GM18870 (cell line): ENCODE results near the gene KCTD18.
A peak's percentile ranks its signal among the peaks of the same experiment; 100 is the strongest.

ENCODE experiments used
- ATAC-seq: cut with Tn5 transposase; IDR thresholded peaks from one replicate; pipeline ENCODE4 v1.9.1; 2021; ENCODE audit warnings: moderate library complexity; ENCODE audit not compliant: unreplicated experiment

KCTD18 gene

GRCh38 chr2:200509612-200510433 is at the start of gene KCTD18:
KCTD18 (minus strand) TSS chr2:200510068; CDS start chr2:200507016, 3,052 bp downstream.
- ATAC-seq = peak; percentile 72

DNA sequence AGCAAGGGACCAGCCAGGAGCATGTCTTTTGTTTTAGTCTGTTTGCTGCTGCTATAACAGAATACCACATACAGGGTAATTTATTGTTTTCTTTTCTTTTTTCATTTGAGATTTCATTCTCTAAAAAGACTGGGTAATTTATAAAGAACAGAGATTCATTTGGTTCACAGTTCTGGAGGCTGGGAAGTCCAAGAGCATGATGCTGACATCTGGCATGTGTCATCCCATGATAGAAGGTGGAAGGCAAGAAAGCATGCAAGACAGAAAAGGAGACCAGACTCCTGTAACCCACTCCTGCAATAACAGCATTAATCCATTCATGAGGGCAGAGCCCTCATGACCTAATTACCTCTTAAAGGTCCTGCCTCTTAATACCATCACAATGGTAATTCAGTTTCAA is 30.9 kb upstream of the KCTD18 start:
- ATAC-seq = no peak

DNA sequence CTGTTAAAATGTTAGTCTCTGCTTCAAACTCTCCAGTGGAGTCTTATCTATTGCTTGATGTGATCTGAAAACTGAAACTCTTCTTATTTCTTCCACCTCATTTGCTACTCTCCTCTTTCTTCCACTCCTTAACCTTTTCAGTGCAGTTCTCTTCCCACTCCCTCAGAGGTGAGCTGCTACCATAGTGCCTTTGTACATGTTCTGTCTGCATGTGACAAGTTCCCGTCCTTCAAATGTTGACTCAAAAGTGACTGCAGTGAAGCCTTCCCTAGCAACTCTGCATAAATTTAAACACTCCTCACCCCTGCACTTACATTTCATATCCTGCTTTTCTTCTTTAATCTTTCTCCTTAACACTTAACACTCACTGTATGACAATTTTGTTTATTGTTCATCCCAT is 28.3 kb upstream of the KCTD18 start:
- ATAC-seq = no peak

DNA sequence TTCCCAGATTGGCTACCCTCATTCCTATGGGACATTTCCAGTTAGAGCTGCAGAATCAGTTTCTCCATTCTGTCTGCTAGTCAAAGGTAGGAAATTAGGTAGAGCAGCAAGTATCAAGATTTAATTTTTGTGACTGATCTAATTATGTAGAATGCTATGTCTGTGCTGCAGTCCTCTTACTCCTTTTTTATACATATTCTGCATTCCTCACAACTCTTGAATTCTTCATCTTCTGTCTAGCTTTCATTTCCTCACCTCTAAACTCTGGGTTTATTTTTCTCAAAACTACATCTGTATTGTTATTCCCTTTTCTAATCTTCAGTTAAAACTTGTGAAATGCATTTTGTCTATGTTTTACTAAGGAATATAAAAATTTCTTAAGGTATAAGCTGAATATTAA is 24.7 kb upstream of the KCTD18 start:
- no peak for ATAC-seq

GRCh38 chr2:200533754-200534153 is 23.9 kb upstream of the KCTD18 start:
- no peak for ATAC-seq

GRCh38 chr2:200528228-200528627 is 18.4 kb upstream of the KCTD18 start:
- no peak for ATAC-seq

DNA sequence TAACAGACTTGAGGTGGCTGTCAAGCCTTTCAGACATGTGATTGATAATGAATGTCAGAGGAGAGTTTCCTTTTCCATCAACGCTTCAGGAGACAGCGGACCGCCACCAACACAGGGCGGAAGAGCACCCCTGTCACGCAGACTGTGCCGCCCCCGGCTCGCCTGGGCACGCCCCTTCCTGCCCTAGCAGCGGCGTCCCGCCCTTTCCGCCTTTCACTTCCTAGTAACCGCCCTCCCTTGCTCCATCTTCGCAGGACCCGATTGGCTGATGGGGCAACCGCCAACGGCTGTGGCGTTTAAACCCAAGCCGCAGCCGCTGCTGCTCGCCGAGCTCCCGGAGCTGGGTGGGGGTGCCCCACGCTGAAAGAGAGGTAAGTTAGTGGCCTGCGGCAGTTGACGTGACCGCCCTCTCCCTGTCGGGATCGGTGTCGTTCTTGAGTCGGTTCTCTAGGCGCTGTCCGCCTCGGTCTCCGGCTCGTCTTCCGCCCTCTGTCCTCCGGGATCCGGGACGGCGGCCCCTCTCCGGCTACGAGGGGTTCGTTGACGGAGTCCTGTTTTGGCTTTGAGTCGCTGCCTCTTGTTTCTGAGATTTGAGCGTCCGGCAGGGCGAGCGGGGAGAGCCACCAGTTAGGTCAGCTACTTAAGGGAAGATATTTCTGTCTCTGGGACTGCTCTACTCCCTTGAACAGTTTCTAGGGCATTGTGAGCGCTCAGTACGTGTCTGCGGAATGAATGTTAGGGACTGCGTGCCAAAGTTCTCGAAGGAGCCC is 16.2 kb upstream of the KCTD18 start, which contains the start of gene SGO2:
SGO2 (plus strand) TSS at position 326 of the 770 bp plus-strand sequence. CDS start 6,769 bp downstream, outside the sequence.
- ATAC-seq = peak; percentile 99

DNA sequence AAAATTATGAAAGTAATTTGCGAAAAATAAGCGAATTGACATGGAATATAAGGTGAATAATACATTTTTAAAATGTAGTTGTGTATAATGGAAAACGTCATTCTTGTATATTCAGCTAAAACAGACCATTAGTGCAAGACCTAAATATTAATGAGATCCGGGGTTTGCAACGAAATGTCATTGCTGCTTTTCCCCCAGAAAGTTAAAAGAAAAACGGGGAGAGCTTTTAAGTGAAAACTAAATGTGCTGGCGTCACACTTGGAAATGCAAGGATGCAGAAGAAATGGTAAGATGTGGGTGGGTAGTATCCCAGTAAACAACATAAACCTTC is 15.6 kb upstream of the KCTD18 start:
- ATAC-seq = no peak

DNA sequence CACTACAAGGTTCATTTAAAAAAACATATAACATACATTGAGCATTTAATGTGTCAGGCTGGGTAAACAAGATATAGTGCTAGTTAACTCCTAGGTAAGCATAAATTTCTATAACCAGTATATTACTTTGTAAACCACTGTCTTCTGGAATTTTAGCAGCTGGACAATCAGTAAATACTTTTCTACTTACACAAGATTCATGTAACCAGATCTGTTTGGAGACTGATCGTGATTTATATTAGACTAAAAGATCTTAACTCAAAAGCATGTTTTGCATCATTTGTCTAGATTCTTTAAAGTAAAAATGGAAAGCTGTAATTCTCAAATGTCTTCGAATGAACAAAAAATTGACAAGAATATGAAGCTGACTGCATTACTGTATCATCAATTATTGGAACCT is 15.2 kb upstream of the KCTD18 start:
- no peak for ATAC-seq

- no peak for ATAC-seq
Observed at GRCh38 chr2:200523604-200524003, 13.7 kb upstream of the KCTD18 start.

DNA sequence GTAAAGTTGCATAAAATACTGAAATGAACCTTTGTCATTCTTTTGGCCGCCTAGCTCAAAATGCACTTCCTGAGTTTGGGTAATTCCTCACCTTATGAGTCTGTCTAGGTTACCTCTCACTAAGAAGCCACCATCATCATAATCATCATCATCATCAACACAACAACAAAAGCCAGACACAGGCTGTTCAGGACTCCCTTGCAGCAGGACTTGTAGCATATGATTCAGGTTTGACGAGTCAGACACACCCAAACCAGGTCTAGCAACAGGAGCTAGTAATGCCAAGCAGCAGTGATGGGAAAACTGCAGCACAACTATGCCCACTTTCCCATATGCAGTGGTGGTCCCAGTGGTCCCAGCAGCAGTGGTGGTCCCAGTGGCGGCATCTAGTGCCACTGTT is 13.3 kb upstream of the KCTD18 start:
- no peak for ATAC-seq

GRCh38 chr2:200515155-200515554 is 5.3 kb upstream of the KCTD18 start:
- ATAC-seq = no peak

DNA sequence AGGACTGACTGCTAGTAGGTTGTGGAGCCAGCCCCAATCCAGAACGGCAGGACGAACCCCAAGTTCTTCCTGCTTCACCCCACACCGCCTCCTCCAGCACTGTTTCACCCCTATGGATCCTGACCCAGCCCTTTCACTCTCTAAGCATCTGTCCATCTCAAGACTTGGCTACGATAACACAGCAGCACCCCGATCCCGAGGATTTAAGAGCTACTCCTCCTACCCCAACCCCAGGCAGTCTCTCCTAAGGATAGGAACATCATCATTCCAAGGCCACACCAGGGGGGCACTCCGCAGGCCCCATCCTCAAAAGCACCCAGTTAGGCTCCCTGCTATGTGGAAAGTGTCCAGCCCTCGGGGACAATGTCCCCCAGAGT is 645 bp downstream of the KCTD18 start:
- peak; percentile 5 for ATAC-seq

DNA sequence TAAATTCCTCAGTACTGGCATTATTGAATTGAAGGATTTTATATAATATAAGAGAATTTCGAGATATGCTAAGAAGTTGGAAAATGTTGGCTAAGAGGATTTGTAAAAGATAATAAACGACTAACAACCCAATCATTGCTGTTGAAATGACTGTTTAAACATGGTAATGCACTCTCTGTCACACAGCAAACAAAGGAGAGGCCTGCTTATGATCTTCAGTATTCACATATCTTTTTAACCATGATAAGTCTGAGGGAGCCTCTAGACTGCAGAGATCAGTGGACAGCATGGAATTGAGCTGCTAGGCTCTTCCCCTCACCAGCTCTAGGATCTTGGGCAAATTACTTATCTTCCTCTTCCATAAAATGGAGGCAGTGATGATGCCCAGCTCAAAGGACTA is 2.7 kb downstream of the KCTD18 start:
- no peak for ATAC-seq

GRCh38 chr2:200506679-200507078 is 3.2 kb downstream of the KCTD18 start:
- no peak for ATAC-seq

DNA sequence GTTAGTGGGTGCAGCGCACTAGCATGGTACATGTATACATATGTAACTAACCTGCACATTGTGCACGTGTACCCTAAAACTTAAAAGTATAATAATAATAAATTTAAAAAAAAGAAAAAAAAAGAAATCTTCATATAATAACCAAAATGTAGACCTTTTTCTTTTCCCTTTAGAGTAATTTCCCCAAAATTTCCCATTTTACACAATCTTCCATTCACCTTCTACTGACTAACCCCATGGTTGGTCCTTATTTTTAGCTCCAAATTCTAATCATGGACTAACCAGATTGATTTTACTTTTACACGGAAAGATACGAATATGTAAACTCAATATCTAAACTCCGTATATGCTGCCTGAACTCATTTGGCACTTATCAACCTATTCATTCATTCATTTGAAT is 7.7 kb downstream of the KCTD18 start:
- ATAC-seq = no peak

DNA sequence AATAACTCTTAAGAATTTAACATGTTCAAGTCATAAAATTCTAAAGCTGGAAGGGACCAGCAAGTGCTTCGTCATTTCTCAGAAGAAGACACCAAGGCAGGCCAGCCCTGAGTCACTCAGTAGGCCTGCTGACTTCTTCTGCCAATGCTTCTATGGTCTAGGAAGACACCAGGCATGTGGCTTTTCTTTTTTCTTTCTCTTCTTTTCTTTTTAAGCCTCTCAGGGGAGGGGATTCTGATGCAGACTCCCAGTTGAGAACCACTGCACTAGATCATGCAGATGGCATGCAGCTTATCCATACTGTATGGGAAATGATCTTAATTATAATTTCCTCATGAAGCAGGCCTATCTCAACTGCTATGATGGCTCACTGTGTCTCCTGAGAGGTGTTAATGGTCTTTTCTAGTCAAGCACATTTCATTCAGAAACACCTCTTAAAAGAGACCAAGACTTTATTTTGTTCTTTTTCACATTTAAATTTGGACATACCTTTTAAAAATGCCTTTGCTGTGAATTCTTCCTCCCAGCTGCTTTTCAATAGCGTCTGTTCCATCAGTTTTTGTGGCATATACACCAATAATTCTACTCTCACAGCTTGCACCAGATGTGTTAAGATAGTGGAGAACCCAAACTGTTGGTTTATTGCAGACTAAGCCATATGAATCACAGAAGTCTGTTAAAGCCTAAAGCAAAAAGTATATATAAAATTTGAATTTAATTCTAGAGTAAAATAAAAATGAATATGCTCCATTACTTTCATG is 11.3 kb downstream of the KCTD18 start:
- no peak for ATAC-seq

DNA sequence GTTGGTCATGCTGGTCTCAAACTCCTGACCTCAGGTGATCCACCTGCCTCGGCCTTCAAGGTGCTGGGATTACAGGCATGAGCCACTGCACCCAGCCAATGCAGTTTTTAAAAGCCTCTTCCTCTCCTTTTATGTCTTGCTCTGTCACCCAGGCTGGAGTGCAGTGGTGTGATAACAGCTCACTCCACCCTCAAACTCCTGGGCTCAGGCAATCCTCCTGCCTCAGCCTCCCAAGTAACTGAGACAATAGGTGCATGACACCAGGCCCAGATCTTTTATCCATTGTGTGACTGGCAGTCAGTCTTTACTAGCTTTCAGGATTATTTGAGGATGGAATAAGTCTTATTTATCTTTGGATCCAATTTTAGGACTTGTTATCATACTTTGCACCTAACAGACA is 13.2 kb downstream of the KCTD18 start:
- no peak for ATAC-seq

GRCh38 chr2:200494048-200494447 is 15.8 kb downstream of the KCTD18 start:
- no peak for ATAC-seq

- no peak for ATAC-seq
Observed at GRCh38 chr2:200492656-200493055, 17.2 kb downstream of the KCTD18 start.

GRCh38 chr2:200490001-200490400 is 19.9 kb downstream of the KCTD18 start:
- no peak for ATAC-seq

GRCh38 chr2:200488169-200488568 is 21.7 kb downstream of the KCTD18 start:
- no peak for ATAC-seq
